ENCODE results near the gene RUNX2. TPM values are rescaled to one million over a fixed set of nuclear protein-coding genes. Genes with fewer than 3 reads are reported as not detected.

The RUNX2 gene
- total RNA-seq, 6 experiments from 2014 or later: 7.4 to 12.7 (median 10.8) TPM

DNA sequence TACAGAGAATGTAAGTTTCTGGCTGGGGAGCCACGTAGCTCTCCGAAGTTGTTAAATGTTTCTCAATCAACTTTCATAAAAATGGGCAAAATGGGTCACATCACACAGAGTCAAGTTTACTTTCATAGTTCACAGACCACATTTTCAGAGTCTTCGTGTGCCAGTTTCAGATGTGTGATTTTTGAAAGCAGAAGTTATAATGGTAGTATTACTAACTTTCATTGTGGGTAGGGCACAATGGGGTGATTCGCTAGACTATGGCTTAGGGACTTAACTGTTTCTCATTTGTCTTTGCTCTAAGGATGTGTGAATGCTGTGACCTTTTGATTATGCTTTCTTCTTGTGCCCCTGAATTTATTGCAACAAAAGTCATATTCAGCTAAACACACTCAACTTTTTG lies 158.6 kb downstream of the RUNX2 start:
- Mint-ChIP-seq H3K4me1 (ENCODE audit: low read depth) (peaks cover 50% of the 10 kb centered on the region), H3K36me3 (ENCODE audit: low read depth) (peaks cover 6% of the 10 kb centered on the region), H3K27me3 (ENCODE audit: insufficient read depth) (no peaks in the 10 kb centered on the region; the same call in 1 of the 2 replicates)

DNA sequence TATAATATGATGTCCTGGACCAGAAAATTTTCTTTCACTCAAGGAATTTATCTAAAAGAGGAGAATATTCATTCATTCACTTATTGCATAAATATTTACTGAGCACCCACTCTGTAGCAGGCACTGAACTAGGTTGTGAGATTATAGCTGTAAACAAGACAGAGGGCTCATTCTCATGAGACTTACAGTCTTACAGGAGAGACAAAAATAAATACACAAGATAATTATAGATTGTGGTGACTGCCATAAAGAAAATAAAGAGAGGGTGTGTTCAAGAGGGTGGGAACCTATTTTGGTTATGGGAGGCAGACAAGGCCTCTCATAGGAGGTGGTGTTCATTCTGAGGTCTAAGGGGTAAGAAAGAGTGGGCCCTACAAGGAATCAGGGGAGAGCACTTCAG lies 159.5 kb downstream of the RUNX2 start:
- no peaks in the 10 kb centered on the region for H3K9me3 Mint-ChIP-seq
- peaks cover 41% of the 10 kb centered on the region for H3K4me1 Mint-ChIP-seq (ENCODE audit: low read depth)
- no peak overlapping the region for H3K27ac Mint-ChIP-seq
- H3K4me3 Mint-ChIP-seq: no peak overlapping the region
- DNase-seq: no peak
- no peaks in the 10 kb centered on the region; the same call in 1 of the 2 replicates for H3K27me3 Mint-ChIP-seq (ENCODE audit: insufficient read depth)
- peaks cover 6% of the 10 kb centered on the region for H3K36me3 Mint-ChIP-seq (ENCODE audit: low read depth)
- TF ChIP-seq, protein P1, sequence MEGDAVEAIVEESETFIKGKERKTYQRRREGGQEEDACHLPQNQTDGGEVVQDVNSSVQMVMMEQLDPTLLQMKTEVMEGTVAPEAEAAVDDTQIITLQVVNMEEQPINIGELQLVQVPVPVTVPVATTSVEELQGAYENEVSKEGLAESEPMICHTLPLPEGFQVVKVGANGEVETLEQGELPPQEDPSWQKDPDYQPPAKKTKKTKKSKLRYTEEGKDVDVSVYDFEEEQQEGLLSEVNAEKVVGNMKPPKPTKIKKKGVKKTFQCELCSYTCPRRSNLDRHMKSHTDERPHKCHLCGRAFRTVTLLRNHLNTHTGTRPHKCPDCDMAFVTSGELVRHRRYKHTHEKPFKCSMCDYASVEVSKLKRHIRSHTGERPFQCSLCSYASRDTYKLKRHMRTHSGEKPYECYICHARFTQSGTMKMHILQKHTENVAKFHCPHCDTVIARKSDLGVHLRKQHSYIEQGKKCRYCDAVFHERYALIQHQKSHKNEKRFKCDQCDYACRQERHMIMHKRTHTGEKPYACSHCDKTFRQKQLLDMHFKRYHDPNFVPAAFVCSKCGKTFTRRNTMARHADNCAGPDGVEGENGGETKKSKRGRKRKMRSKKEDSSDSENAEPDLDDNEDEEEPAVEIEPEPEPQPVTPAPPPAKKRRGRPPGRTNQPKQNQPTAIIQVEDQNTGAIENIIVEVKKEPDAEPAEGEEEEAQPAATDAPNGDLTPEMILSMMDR (IDR thresholded peaks at IDR 0.05): no peak

More for the DNA sequence above, 158.6 kb downstream of the RUNX2 start:
- H3K9me3 Mint-ChIP-seq: no peaks in the 10 kb centered on the region
- H3K27ac Mint-ChIP-seq: no peak overlapping the region
- H3K4me3 Mint-ChIP-seq: no peak overlapping the region
- TF ChIP-seq, protein P1 (IDR thresholded peaks at IDR 0.05): no peak
- no peak for DNase-seq

DNA sequence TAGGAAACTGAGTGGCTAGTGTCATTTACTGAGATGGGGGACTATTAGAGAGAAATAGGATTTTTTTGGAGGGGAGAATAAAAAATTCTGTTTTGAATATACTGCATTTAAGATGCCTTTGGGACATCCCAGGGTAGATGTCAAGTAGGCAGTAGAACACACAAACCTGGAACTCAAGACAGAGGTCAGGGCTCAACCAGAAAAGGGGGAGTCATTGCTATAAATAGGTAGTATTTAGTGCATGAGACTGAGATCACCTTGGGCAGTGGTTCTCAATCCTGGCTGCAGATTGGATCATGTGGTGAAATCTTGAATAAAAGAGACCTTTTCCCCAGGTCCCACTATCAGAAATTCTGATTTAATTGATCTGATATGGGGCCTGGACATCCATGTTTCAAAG lies 160.1 kb downstream of the RUNX2 start:
- Mint-ChIP-seq H3K9me3 (no peaks in the 10 kb centered on the region), H3K4me3 (no peak overlapping the region), H3K27ac (no peak overlapping the region), H3K36me3 (ENCODE audit: low read depth) (peaks cover 6% of the 10 kb centered on the region), H3K4me1 (ENCODE audit: low read depth) (peaks cover 35% of the 10 kb centered on the region), H3K27me3 (ENCODE audit: insufficient read depth) (no peaks in the 10 kb centered on the region; the same call in 1 of the 2 replicates)
- DNase-seq: no peak
- TF ChIP-seq, protein P1 (IDR thresholded peaks at IDR 0.05): no peak

DNA sequence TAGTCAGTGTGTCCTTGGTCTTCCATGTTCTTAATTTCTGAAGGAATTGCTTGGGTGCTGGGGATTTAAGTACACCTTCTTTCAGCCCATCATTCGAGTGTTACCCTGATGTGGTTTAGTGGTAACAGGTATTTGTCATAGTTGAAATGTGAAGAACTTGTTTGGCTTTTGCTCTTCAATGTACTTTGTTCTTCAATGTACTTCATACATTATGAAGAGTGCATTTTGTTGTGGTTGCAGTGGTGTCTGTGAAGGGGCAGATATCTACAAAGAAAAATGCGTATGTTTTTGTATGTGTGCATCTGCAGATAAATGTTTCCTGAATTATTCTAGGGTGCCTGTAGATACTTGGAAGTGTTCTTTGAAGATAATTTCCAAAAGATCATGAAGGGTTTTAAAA lies 160.8 kb downstream of the RUNX2 start:
- H3K9me3 Mint-ChIP-seq: no peaks in the 10 kb centered on the region
- no peak overlapping the region for H3K4me3 Mint-ChIP-seq
- TF ChIP-seq, protein P1 (IDR thresholded peaks at IDR 0.05): no peak
- H3K27me3 Mint-ChIP-seq (ENCODE audit: insufficient read depth): no peaks in the 10 kb centered on the region
- peaks cover 4% of the 10 kb centered on the region for H3K36me3 Mint-ChIP-seq (ENCODE audit: low read depth)
- H3K4me1 Mint-ChIP-seq (ENCODE audit: low read depth): peaks cover 32% of the 10 kb centered on the region
- no peak for DNase-seq
- no peak overlapping the region for H3K27ac Mint-ChIP-seq

DNA sequence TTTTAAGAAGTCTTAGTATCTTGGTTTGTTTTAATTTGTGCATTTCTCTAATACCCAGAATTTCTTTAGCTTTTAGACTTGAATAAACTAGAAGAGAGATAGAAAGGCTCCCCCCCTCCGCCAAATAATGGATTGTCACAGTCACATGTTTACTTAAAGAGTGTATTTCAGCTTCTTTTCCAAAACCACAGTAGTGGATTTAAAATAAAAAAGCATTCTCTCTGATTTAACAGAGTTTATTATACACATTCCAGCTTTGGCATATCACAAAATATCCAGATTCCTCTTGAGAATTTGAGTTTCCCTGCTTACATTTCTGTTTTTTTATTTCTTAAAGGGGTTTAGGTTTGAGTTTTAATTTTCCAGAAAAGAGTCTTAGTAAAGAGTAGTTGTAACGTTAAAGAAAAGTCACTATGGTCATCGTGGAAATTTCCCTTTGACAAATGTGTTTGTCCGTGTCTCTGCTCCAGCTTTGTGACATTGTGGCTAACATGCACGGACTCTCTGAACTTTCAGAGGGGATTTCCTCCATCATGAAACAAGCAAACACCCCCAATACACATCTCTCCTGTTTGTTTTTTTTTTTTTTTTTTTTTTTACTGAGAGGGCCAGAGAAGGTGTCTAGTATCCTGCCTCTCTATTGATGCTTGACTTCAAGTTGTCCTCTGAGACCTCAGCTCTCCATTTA lies 163.1 kb downstream of the RUNX2 start:
- TF ChIP-seq, protein P1 (IDR thresholded peaks at IDR 0.05): no peak
- Mint-ChIP-seq H3K36me3 (ENCODE audit: low read depth) (peaks cover 13% of the 10 kb centered on the region), H3K4me1 (ENCODE audit: low read depth) (peaks cover 24% of the 10 kb centered on the region), H3K27ac (no peak overlapping the region), H3K4me3 (no peak overlapping the region), H3K27me3 (ENCODE audit: insufficient read depth) (no peaks in the 10 kb centered on the region), H3K9me3 (no peaks in the 10 kb centered on the region)
- DNase-seq: no peak

All from HFFc6 (cell line).